K562 (cell line): ENCODE results near the gene KLHL18. TPM values are rescaled to one million over a fixed set of nuclear protein-coding genes. Genes with fewer than 3 reads are reported as not detected.

Experiments used
- AFF1 ChIP-seq, 2 experiments: fragments of 450-650 bp; IDR thresholded peaks; 2 replicates each; pipeline ENCODE4 v1.6.1; 2018; ENCODE audit warnings: mild to moderate bottlenecking in 2 of 2, low read depth in 1 of 2; ENCODE audit not compliant: partially characterized antibody in 2 of 2
- FOXK1 ChIP-seq: sonication (generic); formaldehyde crosslinking; IDR thresholded peaks from 2 replicates; pipeline ENCODE4 v1.8.0; 2022; ENCODE audit warnings: missing genetic modification reagents, mild to moderate bottlenecking, borderline replicate concordance
- HDAC2 ChIP-seq: fragments of 450-650 bp; IDR thresholded peaks from 2 replicates; pipeline ENCODE4 v1.6.1; 2016; ENCODE audit warnings: mild to moderate bottlenecking
- SIN3B ChIP-seq: fragments of 450-650 bp; IDR thresholded peaks from 2 replicates; pipeline ENCODE4 v1.6.1; 2017; ENCODE audit warnings: low read depth, mild to moderate bottlenecking, moderate library complexity
- ZNF263 ChIP-seq: sonication (generic); formaldehyde crosslinking; IDR thresholded peaks from 2 replicates; pipeline ENCODE4 v1.8.0; 2022; ENCODE audit warnings: mild to moderate bottlenecking, missing genetic modification reagents, borderline replicate concordance
- ZNF584 ChIP-seq: fragments of 200-800 bp; sonication (Bioruptor generic); IDR thresholded peaks from 2 replicates; pipeline ENCODE4 v1.6.1; 2016; ENCODE audit warnings: low read depth, mild to moderate bottlenecking, missing genetic modification characterization, missing compliant biosample characterization
- ZNF696 ChIP-seq: fragments of 250-450 bp; sonication (Bioruptor Pico); conservative IDR thresholded peaks from 2 replicates; pipeline ENCODE4 v1.4.0; 2020; ENCODE audit warnings: mild to moderate bottlenecking, moderate library complexity
- polyA plus RNA-seq, 8 experiments: library from polyadenylated mRNA; depleted of rRNA in 4 of 8; stranded (reverse) in 5 of 8; unstranded in 3 of 8; fragments of >200 nt; fragmentation: Nextera tagmentation in 2 of 8; fragmentation: Illumina TruSeq in 1 of 8; extraction: Ambion mirVana in 2 of 8; extraction: Trizol in 1 of 8; gene quantifications; 2 replicates each; pipeline versions ENCODE4 v1.2.1 to v1.2.3, GENCODE V29; 2011 to 2014; ENCODE audit warnings: inconsistent platforms in 1 of 8, missing spikeins in 1 of 8
- total RNA-seq, 7 experiments: library from RNA; depleted of rRNA in 6 of 7; stranded (reverse); fragments of >200 nt in 6 of 7; fragmentation: Illumina TruSeq in 2 of 7; extraction: Trizol in 2 of 7; gene quantifications; 2 replicates each; pipeline versions ENCODE4 v1.2.1 to v1.2.3, GENCODE V29; 2011 to 2021; ENCODE audit warnings: low replicate concordance in 1 of 7
- TF ChIP-seq, protein P1 (sequence below), 2 experiments: fragments of 450-650 bp; IDR thresholded peaks; 2 replicates each; pipeline ENCODE4 v1.6.1; 2016; ENCODE audit warnings: mild to moderate bottlenecking in 2 of 2, borderline replicate concordance in 1 of 2, low read depth in 1 of 2, moderate library complexity in 1 of 2
- TF ChIP-seq, protein P2 (sequence below): sonication (generic); formaldehyde crosslinking; IDR thresholded peaks from 2 replicates; pipeline ENCODE4 v1.8.0; 2022; ENCODE audit warnings: missing genetic modification reagents, mild to moderate bottlenecking, borderline replicate concordance
- TF ChIP-seq, protein P3 (sequence below): sonication (generic); formaldehyde crosslinking; IDR thresholded peaks from 2 replicates; pipeline ENCODE4 v1.5.0; 2020; ENCODE audit warnings: missing genetic modification reagents

Gene KLHL18
- total and polyA plus RNA-seq, 9 of the 15 experiments (the other 6 are each of a cell fraction or from before 2014, with no cell fraction given) = 26.7 to 97.5 (median 48.7) TPM

GRCh38 chr3:47381317-47382157 lies 98.8 kb downstream of the KLHL18 start (continued):
- TF ChIP-seq AFF1 (IDR thresholded peaks at IDR 0.05; ENCODE audit: low read depth in 1 of 2, partially characterized antibody in 2 of 2) (no peak), ZNF584 (CRISPR knock-in tag) (no peak), HDAC2 (no peak), ZNF696 (no peak), FOXK1 (no peak), ZNF263 (CRISPR knock-in tag) (no peak; the same call in 1 of the 2 replicates), SIN3B (no peak)
- TF ChIP-seq, protein P1, sequence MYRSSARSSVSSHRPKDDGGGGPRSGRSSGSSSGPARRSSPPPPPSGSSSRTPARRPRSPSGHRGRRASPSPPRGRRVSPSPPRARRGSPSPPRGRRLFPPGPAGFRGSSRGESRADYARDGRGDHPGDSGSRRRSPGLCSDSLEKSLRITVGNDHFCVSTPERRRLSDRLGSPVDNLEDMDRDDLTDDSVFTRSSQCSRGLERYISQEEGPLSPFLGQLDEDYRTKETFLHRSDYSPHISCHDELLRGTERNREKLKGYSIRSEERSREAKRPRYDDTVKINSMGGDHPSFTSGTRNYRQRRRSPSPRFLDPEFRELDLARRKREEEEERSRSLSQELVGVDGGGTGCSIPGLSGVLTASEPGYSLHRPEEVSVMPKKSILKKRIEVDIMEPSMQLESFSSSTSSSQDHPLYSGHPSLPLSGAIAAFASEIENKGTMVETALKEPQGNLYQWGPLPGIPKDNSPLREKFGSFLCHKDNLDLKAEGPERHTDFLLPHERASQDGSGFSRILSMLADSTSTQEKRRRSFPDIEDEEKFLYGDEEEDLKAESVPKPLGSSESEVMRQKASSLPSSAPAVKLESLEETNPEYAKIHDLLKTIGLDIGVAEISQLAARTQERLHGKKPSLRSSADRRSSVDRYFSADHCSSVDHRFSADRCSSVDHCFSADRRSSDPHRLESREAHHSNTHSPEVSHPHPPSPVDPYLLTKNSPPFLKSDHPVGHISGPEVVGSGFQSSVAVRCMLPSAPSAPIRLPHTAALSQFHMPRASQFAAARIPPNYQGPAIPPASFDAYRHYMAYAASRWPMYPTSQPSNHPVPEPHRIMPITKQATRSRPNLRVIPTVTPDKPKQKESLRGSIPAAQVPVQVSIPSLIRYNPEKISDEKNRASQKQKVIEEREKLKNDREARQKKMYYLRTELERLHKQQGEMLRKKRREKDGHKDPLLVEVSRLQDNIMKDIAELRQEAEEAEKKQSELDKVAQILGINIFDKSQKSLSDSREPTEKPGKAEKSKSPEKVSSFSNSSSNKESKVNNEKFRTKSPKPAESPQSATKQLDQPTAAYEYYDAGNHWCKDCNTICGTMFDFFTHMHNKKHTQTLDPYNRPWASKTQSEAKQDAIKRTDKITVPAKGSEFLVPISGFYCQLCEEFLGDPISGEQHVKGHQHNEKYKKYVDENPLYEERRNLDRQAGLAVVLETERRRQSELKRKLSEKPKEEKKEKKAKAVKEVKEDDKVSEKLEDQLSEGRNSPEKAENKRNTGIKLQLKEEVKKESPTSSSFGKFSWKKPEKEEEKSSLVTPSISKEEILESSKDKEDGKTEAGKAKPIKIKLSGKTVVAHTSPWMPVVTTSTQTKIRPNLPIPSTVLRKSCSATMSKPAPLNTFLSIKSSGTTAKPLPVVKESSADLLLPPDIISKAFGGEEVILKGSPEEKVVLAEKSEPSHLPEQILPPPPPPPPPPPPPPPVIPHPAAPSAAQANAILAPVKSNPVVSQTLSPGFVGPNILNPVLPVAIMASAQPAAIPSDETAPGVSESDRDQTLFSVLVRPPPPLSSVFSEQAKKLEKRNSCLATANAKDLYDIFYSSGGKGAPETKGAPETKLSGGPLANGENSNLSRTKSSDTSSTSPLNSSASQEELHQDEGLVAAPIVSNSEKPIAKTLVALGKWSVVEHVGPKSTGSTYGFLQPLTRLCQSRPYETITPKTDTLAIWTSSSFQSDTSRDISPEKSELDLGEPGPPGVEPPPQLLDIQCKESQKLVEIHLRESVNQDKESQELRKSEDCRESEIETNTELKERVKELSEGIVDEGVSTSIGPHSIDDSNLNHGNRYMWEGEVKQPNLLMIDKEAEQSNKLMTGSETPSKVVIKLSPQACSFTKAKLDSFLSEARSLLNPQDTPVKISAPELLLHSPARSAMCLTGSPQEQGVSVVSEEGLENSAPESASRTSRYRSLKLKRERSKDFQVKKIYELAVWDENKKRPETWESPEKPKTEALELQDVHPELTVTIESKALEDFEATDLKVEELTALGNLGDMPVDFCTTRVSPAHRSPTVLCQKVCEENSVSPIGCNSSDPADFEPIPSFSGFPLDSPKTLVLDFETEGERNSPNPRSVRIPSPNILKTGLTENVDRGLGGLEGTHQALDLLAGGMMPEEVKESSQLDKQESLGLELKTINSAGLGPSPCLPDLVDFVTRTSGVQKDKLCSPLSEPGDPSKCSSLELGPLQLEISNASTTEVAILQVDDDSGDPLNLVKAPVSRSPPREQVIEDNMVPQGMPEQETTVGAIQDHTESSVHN (IDR thresholded peaks at IDR 0.05; ENCODE audit: borderline replicate concordance in 1 of 2, low read depth in 1 of 2) = no peak
- TF ChIP-seq, protein P2, sequence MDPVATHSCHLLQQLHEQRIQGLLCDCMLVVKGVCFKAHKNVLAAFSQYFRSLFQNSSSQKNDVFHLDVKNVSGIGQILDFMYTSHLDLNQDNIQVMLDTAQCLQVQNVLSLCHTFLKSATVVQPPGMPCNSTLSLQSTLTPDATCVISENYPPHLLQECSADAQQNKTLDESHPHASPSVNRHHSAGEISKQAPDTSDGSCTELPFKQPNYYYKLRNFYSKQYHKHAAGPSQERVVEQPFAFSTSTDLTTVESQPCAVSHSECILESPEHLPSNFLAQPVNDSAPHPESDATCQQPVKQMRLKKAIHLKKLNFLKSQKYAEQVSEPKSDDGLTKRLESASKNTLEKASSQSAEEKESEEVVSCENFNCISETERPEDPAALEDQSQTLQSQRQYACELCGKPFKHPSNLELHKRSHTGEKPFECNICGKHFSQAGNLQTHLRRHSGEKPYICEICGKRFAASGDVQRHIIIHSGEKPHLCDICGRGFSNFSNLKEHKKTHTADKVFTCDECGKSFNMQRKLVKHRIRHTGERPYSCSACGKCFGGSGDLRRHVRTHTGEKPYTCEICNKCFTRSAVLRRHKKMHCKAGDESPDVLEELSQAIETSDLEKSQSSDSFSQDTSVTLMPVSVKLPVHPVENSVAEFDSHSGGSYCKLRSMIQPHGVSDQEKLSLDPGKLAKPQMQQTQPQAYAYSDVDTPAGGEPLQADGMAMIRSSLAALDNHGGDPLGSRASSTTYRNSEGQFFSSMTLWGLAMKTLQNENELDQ (CRISPR knock-in tag) = no peak
- TF ChIP-seq, protein P3, sequence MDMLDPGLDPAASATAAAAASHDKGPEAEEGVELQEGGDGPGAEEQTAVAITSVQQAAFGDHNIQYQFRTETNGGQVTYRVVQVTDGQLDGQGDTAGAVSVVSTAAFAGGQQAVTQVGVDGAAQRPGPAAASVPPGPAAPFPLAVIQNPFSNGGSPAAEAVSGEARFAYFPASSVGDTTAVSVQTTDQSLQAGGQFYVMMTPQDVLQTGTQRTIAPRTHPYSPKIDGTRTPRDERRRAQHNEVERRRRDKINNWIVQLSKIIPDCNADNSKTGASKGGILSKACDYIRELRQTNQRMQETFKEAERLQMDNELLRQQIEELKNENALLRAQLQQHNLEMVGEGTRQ = no peak
